Hepatocyte (in vitro differentiated cells): ENCODE results near the gene NEAT1. TPM values are rescaled to one million over a fixed set of nuclear protein-coding genes. Genes with fewer than 3 reads are reported as not detected.

Source experiments
- DNase-seq: peaks from one replicate; pipeline ENCODE4 v3.0.0-alpha.2; 2016; ENCODE audit warnings: low spot score
- H2AFZ ChIP-seq: fragments of 200-600 bp; sonication (generic); 2 replicates; pipeline ENCODE4 v1.6.0; 2016; ENCODE audit warnings: antibody characterized with exemption, mild to moderate bottlenecking
- H3K27ac ChIP-seq: fragments of 200-600 bp; sonication (generic); 2 replicates; pipeline ENCODE4 v1.5.1; 2016; ENCODE audit warnings: mild to moderate bottlenecking
- H3K27me3 ChIP-seq: fragments of 200-600 bp; sonication (generic); 2 replicates; pipeline ENCODE4 v1.6.1; 2016
- H3K36me3 ChIP-seq: fragments of 200-600 bp; sonication (generic); replicated peaks from 2 replicates; pipeline ENCODE4 v1.5.1; 2016; ENCODE audit warnings: low read depth; ENCODE audit not compliant: insufficient read depth
- H3K4me1 ChIP-seq: fragments of 200-600 bp; sonication (generic); 2 replicates; pipeline ENCODE4 v1.5.1; 2016; ENCODE audit warnings: mild to moderate bottlenecking, moderate library complexity; ENCODE audit not compliant: insufficient read depth
- H3K4me2 ChIP-seq: fragments of 200-600 bp; sonication (generic); 2 replicates; pipeline ENCODE4 v1.6.0; 2016
- H3K4me3 ChIP-seq: fragments of 200-600 bp; sonication (generic); 2 replicates; pipeline ENCODE4 v1.5.1; 2016; ENCODE audit warnings: mild to moderate bottlenecking
- H3K79me2 ChIP-seq: fragments of 200-600 bp; sonication (generic); 2 replicates; pipeline ENCODE4 v1.6.0; 2017; ENCODE audit warnings: mild to moderate bottlenecking
- H3K9me2 ChIP-seq: fragments of 200-600 bp; sonication (generic); replicated peaks from 2 replicates; pipeline ENCODE4 v1.6.0; 2017; ENCODE audit warnings: mild to moderate bottlenecking; ENCODE audit not compliant: insufficient read depth
- H3K9me3 ChIP-seq: fragments of 200-600 bp; sonication (generic); 2 replicates; pipeline ENCODE4 v1.5.1; 2016; ENCODE audit warnings: low read depth, mild to moderate bottlenecking
- H4K20me1 ChIP-seq: fragments of 200-600 bp; sonication (generic); 2 replicates; pipeline ENCODE4 v1.6.0; 2016; ENCODE audit warnings: mild to moderate bottlenecking; ENCODE audit not compliant: insufficient read depth, poor library complexity, severe bottlenecking
- CTCF ChIP-seq: fragments of 200-600 bp; sonication (generic); IDR thresholded peaks from 2 replicates; pipeline ENCODE4 v1.5.1; 2016; ENCODE audit warnings: antibody characterized with exemption, mild to moderate bottlenecking; ENCODE audit not compliant: poor library complexity
- EZH2 ChIP-seq: fragments of 200-600 bp; sonication (generic); IDR thresholded peaks from 2 replicates; pipeline ENCODE4 v1.6.1; 2016; ENCODE audit warnings: antibody characterized with exemption, mild to moderate bottlenecking, borderline replicate concordance
- EZH2phosphoT487 ChIP-seq: fragments of 200-600 bp; sonication (generic); IDR thresholded peaks from one replicate; pipeline ENCODE4 v1.6.1; 2018; ENCODE audit warnings: antibody characterized with exemption, mild to moderate bottlenecking, low read depth, moderate library complexity; ENCODE audit not compliant: unreplicated experiment, severe bottlenecking
- whole genome bisulfite sequencing: methylation state at CpG from one replicate; pipeline ENCODE4 v1.1.6; 2016; ENCODE audit warnings: low lambda C conversion rate; ENCODE audit errors: missing lambda C conversion rate; 5-methylcytosine and 5-hydroxymethylcytosine counted together
- polyA plus RNA-seq: library from polyadenylated mRNA; unstranded; fragments of >200 nt; fragmentation: Nextera tagmentation; extraction: Ambion mirVana; gene quantifications from 2 replicates; pipeline ENCODE4 v1.2.1, GENCODE V29; 2016
- total RNA-seq: library from RNA; depleted of rRNA; stranded (reverse); fragments of >200 nt; gene quantifications from 2 replicates; pipeline ENCODE4 v1.2.3, GENCODE V29; 2014

Gene NEAT1
- total and polyA plus RNA-seq, 2 experiments from 2014 or later = 130 to 168 TPM

DNA sequence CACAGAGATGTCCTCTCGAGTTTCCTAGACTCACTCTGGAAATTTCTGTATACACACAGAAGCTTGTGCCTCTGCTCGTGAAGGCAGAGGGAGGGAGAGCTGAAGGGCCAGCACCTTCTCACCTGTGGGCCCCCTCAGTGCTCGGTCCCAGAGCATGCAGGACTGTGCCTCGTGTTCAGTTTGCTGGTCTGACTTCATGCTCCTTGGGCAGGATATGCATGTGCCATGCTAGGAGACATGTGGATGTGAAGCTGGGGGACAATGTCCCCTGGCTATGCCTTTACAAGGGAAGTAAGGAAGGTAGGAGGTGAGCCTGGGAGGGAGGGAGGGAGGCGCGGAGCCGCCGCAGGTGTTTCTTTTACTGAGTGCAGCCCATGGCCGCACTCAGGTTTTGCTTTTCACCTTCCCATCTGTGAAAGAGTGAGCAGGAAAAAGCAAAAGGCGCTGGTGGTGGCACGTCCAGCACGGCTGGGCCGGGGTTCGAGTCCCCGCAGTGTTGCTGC lies 22.6 kb downstream of the NEAT1 start:
- H3K27me3 ChIP-seq = no peaks in the 10 kb centered on the region
- peaks cover 37% of the 10 kb centered on the region for H4K20me1 ChIP-seq
- 94% methylated on average over 13 of the region's 15 CpGs for WGBS
- H3K36me3 ChIP-seq = no peaks in the 10 kb centered on the region
- no peaks in the 10 kb centered on the region for H3K9me3 ChIP-seq
- no peaks in the 10 kb centered on the region for H3K9me2 ChIP-seq
- peaks cover 5% of the 10 kb centered on the region for H3K4me1 ChIP-seq
- no peak overlapping the region for H2AFZ ChIP-seq
- H3K79me2 ChIP-seq = peaks cover 15% of the 10 kb centered on the region
- no peak overlapping the region for H3K4me2 ChIP-seq
- peak overlapping the region; percentile 72 for H3K27ac ChIP-seq
- TF ChIP-seq CTCF (no peak), EZH2 (no peak), EZH2phosphoT487 (no peak)
- H3K4me3 ChIP-seq = no peak overlapping the region
- no peak for DNase-seq

DNA sequence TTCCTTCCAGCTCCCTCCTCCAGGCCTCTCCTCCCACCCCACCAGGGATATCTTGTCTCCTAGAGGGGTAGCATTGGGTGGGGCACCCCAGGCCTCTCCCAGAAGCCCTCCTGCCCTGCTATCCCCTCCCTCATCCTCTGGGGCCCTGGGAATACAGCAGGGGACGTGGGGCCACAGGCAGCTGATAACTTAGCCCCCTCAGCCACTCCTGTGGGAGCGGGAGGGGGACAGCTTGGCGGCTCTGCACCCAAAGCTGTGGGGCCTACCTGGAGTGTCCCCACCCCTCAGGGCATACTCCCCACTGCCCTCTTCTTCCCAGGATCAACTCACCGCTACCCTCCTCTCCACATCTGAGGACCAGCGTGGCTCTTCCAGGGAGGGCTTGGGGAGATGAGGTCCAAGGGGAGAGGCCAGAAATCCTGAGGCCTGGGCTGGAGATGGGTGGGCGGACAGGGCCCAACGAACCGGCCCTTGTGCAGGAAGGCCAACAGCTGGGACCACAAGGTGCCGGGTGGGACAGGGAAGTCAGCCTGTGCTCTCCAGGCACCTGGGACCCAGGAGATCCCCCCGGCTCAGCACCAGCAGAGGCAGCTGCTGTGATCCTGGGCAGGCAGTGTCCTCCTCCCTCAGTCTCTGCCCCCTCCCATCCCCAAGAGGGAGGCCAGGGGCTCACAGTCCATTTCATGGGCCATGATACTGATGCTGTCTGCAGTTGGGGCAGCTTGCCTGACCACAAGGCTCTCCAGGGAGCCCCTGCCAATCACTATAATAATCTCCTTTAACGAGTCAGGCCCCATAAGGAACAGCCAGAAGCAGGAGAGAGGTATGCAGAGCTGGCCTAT lies 23.2 kb downstream of the NEAT1 start:
- DNase-seq = no peak
- Histone ChIP-seq H3K27ac (peak overlapping the region; percentile 72), H3K79me2 (peaks cover 14% of the 10 kb centered on the region), H3K27me3 (no peaks in the 10 kb centered on the region), H3K4me3 (no peak overlapping the region), H3K4me2 (no peak overlapping the region), H4K20me1 (peaks cover 31% of the 10 kb centered on the region), H3K9me2 (no peaks in the 10 kb centered on the region), H3K36me3 (no peaks in the 10 kb centered on the region), H3K9me3 (no peaks in the 10 kb centered on the region), H2AFZ (no peak overlapping the region), H3K4me1 (peaks cover 5% of the 10 kb centered on the region)
- TF ChIP-seq EZH2phosphoT487 (no peak), EZH2 (no peak), CTCF (no peak)
- WGBS = 83% methylated on average over 9 of the region's 11 CpGs

- no peak for TF ChIP-seq CTCF
- TF ChIP-seq EZH2phosphoT487 = no peak
- no peak for TF ChIP-seq EZH2
- Histone ChIP-seq H3K27me3 (no peaks in the 10 kb centered on the region), H4K20me1 (peaks cover 22% of the 10 kb centered on the region), H3K9me2 (no peaks in the 10 kb centered on the region), H3K4me2 (no peak overlapping the region), H3K4me1 (peaks cover 5% of the 10 kb centered on the region), H3K27ac (peak overlapping the region; percentile 72), H3K36me3 (no peaks in the 10 kb centered on the region), H3K79me2 (peaks cover 7% of the 10 kb centered on the region), H3K4me3 (no peak overlapping the region), H2AFZ (no peak overlapping the region), H3K9me3 (no peaks in the 10 kb centered on the region)
- DNase-seq = no peak
- 92% methylated on average over 11 of the region's 11 CpGs for WGBS
Measured at GRCh38 chr11:65446446-65447277, 24.1 kb downstream of the NEAT1 start.
